ENCODE results near the gene DFFA.
"Not testable (repeated sequence)": the region's sequence is repeated elsewhere in the genome, so short reads cannot be mapped to it uniquely, and the experiment has no call there.

Gene DFFA

GRCh38 chr1:10474613-10475507 is 2.5 kb upstream of the DFFA start, which contains the start of gene PEX14:
Gene PEX14, plus strand, starts transcription at chr1:10474950. Its CDS starts 17 bp downstream, at chr1:10474967.
- no peaks in the 10 kb centered on the region for H3K4me1 ChIP-seq (ENCODE audit: insufficient read depth, insufficient read length)
- H3K36me3 ChIP-seq (ENCODE audit: insufficient read depth, insufficient read length, low read length) = peaks cover 17% of the 10 kb centered on the region
- TF ChIP-seq ZNF274 (IDR thresholded peaks at IDR 0.05; ENCODE audit: low read depth, low read length) (no peak), YY1 (IDR thresholded peaks at IDR 0.05; ENCODE audit: insufficient read depth, insufficient read length) (peak; percentile 82)
- peak within 1 kb of the TSS; percentile 95 for H3K9ac ChIP-seq (ENCODE audit: insufficient read length, low read depth)
- H3K27me3 ChIP-seq (ENCODE audit: insufficient read depth, insufficient read length) = no peaks in the 10 kb centered on the region
- H3K9me3 ChIP-seq (ENCODE audit: insufficient read depth, low read length) = no peaks in the 10 kb centered on the region
- H3K4me3 ChIP-seq (ENCODE audit: insufficient read length, low read depth) = peak within 1 kb of the TSS; percentile 86
- DNase-seq (ENCODE audit: low read depth, low spot score) = peak; percentile 71

GRCh38 chr1:10474309-10474612 is 1.9 kb upstream of the DFFA start:
- H3K36me3 ChIP-seq (ENCODE audit: insufficient read depth, insufficient read length, low read length) = peaks cover 16% of the 10 kb centered on the region
- not testable (repeated sequence) for DNase-seq (ENCODE audit: low read depth, low spot score); H3K4me3 ChIP-seq (ENCODE audit: insufficient read length, low read depth); H3K9me3 ChIP-seq (ENCODE audit: insufficient read depth, low read length); H3K27me3 ChIP-seq (ENCODE audit: insufficient read depth, insufficient read length); H3K9ac ChIP-seq (ENCODE audit: insufficient read length, low read depth); H3K4me1 ChIP-seq (ENCODE audit: insufficient read depth, insufficient read length)

- H3K4me1 ChIP-seq (ENCODE audit: insufficient read depth, insufficient read length) = no peaks in the 10 kb centered on the region
- TF ChIP-seq SUZ12 (IDR thresholded peaks at IDR 0.05; ENCODE audit: extremely low read depth, insufficient read depth, insufficient read length) (no peak), ZNF274 (IDR thresholded peaks at IDR 0.05; ENCODE audit: low read depth, low read length) (no peak), YY1 (IDR thresholded peaks at IDR 0.05; ENCODE audit: insufficient read depth, insufficient read length) (no peak)
- no peaks in the 10 kb centered on the region for H3K9me3 ChIP-seq (ENCODE audit: insufficient read depth, low read length)
- no peak overlapping the region for H3K4me3 ChIP-seq (ENCODE audit: insufficient read length, low read depth)
- H3K27me3 ChIP-seq (ENCODE audit: insufficient read depth, insufficient read length) = no peaks in the 10 kb centered on the region
- no peak for DNase-seq (ENCODE audit: low read depth, low spot score)
- H3K9ac ChIP-seq (ENCODE audit: insufficient read length, low read depth) = no peak overlapping the region
- H3K36me3 ChIP-seq (ENCODE audit: insufficient read depth, insufficient read length, low read length) = peaks cover 24% of the 10 kb centered on the region
Observed at GRCh38 chr1:10473145-10473765, 926 bp upstream of the DFFA start.

- Histone ChIP-seq H3K4me1 (ENCODE audit: insufficient read depth, insufficient read length) (no peaks in the 10 kb centered on the region), H3K36me3 (ENCODE audit: insufficient read depth, insufficient read length, low read length) (peaks cover 36% of the 10 kb centered on the region), H3K9me3 (ENCODE audit: insufficient read depth, low read length) (no peaks in the 10 kb centered on the region), H3K4me3 (ENCODE audit: insufficient read length, low read depth) (peak overlapping the region; percentile 84), H3K9ac (ENCODE audit: insufficient read length, low read depth) (peak overlapping the region; percentile 88), H3K27me3 (ENCODE audit: insufficient read depth, insufficient read length) (no peaks in the 10 kb centered on the region)
- TF ChIP-seq SUZ12 (IDR thresholded peaks at IDR 0.05; ENCODE audit: extremely low read depth, insufficient read depth, insufficient read length) = no peak
- no peak for TF ChIP-seq YY1 (IDR thresholded peaks at IDR 0.05; ENCODE audit: insufficient read depth, insufficient read length)
- TF ChIP-seq ZNF274 (IDR thresholded peaks at IDR 0.05; ENCODE audit: low read depth, low read length) = no peak
- DNase-seq (ENCODE audit: low read depth, low spot score) = no peak
Observed at GRCh38 chr1:10471411-10472219, 714 bp downstream of the DFFA start.

- Histone ChIP-seq H3K9ac (ENCODE audit: insufficient read length, low read depth) (no peak overlapping the region), H3K9me3 (ENCODE audit: insufficient read depth, low read length) (no peaks in the 10 kb centered on the region), H3K36me3 (ENCODE audit: insufficient read depth, insufficient read length, low read length) (peaks cover 47% of the 10 kb centered on the region), H3K4me1 (ENCODE audit: insufficient read depth, insufficient read length) (no peaks in the 10 kb centered on the region), H3K4me3 (ENCODE audit: insufficient read length, low read depth) (no peak overlapping the region), H3K27me3 (ENCODE audit: insufficient read depth, insufficient read length) (no peaks in the 10 kb centered on the region)
- TF ChIP-seq YY1 (IDR thresholded peaks at IDR 0.05; ENCODE audit: insufficient read depth, insufficient read length) (no peak), SUZ12 (IDR thresholded peaks at IDR 0.05; ENCODE audit: extremely low read depth, insufficient read depth, insufficient read length) (no peak), ZNF274 (IDR thresholded peaks at IDR 0.05; ENCODE audit: low read depth, low read length) (no peak)
- DNase-seq (ENCODE audit: low read depth, low spot score) = no peak
Observed at GRCh38 chr1:10470043-10470442, 2.3 kb downstream of the DFFA start.

GRCh38 chr1:10467078-10467477 is 5.3 kb downstream of the DFFA start:
- DNase-seq (ENCODE audit: low read depth, low spot score) = no peak
- H3K4me1 ChIP-seq (ENCODE audit: insufficient read depth, insufficient read length) = no peaks in the 10 kb centered on the region
- H3K27me3 ChIP-seq (ENCODE audit: insufficient read depth, insufficient read length) = no peaks in the 10 kb centered on the region
- TF ChIP-seq YY1 (IDR thresholded peaks at IDR 0.05; ENCODE audit: insufficient read depth, insufficient read length) = no peak
- no peak for TF ChIP-seq ZNF274 (IDR thresholded peaks at IDR 0.05; ENCODE audit: low read depth, low read length)
- TF ChIP-seq SUZ12 (IDR thresholded peaks at IDR 0.05; ENCODE audit: extremely low read depth, insufficient read depth, insufficient read length) = no peak
- H3K4me3 ChIP-seq (ENCODE audit: insufficient read length, low read depth) = no peak overlapping the region
- peaks cover 68% of the 10 kb centered on the region for H3K36me3 ChIP-seq (ENCODE audit: insufficient read depth, insufficient read length, low read length)
- no peak overlapping the region for H3K9ac ChIP-seq (ENCODE audit: insufficient read length, low read depth)
- no peaks in the 10 kb centered on the region for H3K9me3 ChIP-seq (ENCODE audit: insufficient read depth, low read length)

- Histone ChIP-seq H3K4me3 (ENCODE audit: insufficient read length, low read depth) (no peak overlapping the region), H3K9me3 (ENCODE audit: insufficient read depth, low read length) (no peaks in the 10 kb centered on the region; the same call in 1 of the 2 replicates), H3K4me1 (ENCODE audit: insufficient read depth, insufficient read length) (no peaks in the 10 kb centered on the region), H3K36me3 (ENCODE audit: insufficient read depth, insufficient read length, low read length) (peaks cover 38% of the 10 kb centered on the region), H3K27me3 (ENCODE audit: insufficient read depth, insufficient read length) (no peaks in the 10 kb centered on the region), H3K9ac (ENCODE audit: insufficient read length, low read depth) (no peak overlapping the region)
- TF ChIP-seq YY1 (IDR thresholded peaks at IDR 0.05; ENCODE audit: insufficient read depth, insufficient read length) (no peak), ZNF274 (IDR thresholded peaks at IDR 0.05; ENCODE audit: low read depth, low read length) (no peak), SUZ12 (IDR thresholded peaks at IDR 0.05; ENCODE audit: extremely low read depth, insufficient read depth, insufficient read length) (no peak)
- no peak for DNase-seq (ENCODE audit: low read depth, low spot score)
Observed at GRCh38 chr1:10459184-10459583, 13.1 kb downstream of the DFFA start.
